ENCODE results near the gene TBX19.

Gene TBX19

DNA sequence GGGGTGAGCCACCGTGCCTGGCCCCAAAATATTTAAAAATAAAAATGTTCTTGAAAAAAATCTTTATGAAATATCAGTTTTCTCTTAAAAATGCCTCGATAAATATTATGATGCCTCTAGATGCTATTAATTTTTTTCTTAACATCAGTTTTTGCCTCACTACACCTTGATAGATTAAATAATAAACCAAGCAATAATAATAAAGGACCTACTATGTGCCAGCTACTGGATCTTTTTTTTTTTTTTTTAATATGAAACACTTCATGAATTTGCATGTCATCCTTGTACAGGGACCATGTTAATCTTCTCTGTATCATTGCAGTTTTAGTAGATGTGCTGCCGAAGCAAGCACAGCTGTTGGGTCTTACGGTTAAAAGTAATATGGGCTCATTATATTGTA lies 17.5 kb upstream of the TBX19 start:
- POLR2A ChIA-PET: interaction anchor here (0.6 kb wide), 1 partner anchor 1652 kb away, joined by 3 read pairs; no protein-coding TSS in a partner anchor
- Histone ChIP-seq H3K9me3 (ENCODE audit: control insufficient read depth, insufficient read depth, low read depth, low read length) (no peaks in the 10 kb centered on the region), H3K4me1 (ENCODE audit: control insufficient read depth, insufficient read depth, low read length) (no peaks in the 10 kb centered on the region), H3K4me3 (ENCODE audit: low read depth, low read length) (no peak overlapping the region), H3K36me3 (ENCODE audit: control insufficient read depth in 2 of 2, insufficient read depth in 1 of 2, low read length in 2 of 2) (peaks cover 0 to 3% of the 10 kb centered on the region in 2 experiments; a peak in 1 of 3 replicates), H3K27ac (ENCODE audit: extremely low read depth, low read depth, low read length) (no peak overlapping the region)
- TF ChIP-seq MYNN (tag by site-specific recombination; IDR thresholded peaks at IDR 0.05; ENCODE audit: borderline replicate concordance) (no peak), ZNF785 (tag by site-specific recombination; IDR thresholded peaks at IDR 0.05) (no peak), ZNF654 (tag by site-specific recombination; IDR thresholded peaks at IDR 0.05; ENCODE audit: low read depth) (no peak), ZNF600 (tag by site-specific recombination; IDR thresholded peaks at IDR 0.05) (no peak)
- CTCF ChIA-PET: interaction anchor here (0.6 to 1.2 kb wide), 2 partner anchors 125 to 180 kb away, joined by 3 to 4 read pairs; no protein-coding TSS in a partner anchor

DNA sequence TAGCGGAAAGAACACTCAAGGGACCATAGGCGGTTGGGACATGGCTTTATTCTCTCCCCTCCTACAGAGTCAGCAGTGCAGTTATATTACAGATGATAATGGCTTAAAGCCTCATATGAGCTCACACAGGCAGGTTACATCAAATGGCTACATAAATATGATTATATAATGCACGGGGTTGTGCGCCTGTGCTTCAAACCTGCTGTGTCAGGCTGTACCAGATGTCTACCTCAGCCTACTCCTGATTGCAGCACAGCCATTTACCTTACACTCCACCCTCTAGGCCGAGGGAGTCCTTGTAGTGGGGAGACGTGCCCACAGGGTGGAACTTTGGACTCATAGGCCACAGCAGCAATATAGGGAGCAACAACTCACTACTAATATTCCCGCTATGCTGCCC lies 16.4 kb upstream of the TBX19 start:
- ChIA-PET CTCF (interaction anchor here (0.8 to 1.7 kb wide), 3 partner anchors 12 to 58 kb away, joined by 3 to 4 read pairs (median 4); no protein-coding TSS in a partner anchor), POLR2A (no interaction called here)
- Histone ChIP-seq H3K9me3 (ENCODE audit: control insufficient read depth, insufficient read depth, low read depth, low read length) (no peaks in the 10 kb centered on the region), H3K36me3 (ENCODE audit: control insufficient read depth in 2 of 2, insufficient read depth in 1 of 2, low read length in 2 of 2) (peaks cover 0 to 3% of the 10 kb centered on the region in 2 experiments; a peak in 1 of 3 replicates), H3K4me3 (ENCODE audit: low read depth, low read length) (no peak overlapping the region), H3K4me1 (ENCODE audit: control insufficient read depth, insufficient read depth, low read length) (no peaks in the 10 kb centered on the region), H3K27ac (ENCODE audit: extremely low read depth, low read depth, low read length) (no peak overlapping the region)
- TF ChIP-seq ZNF792 (tag by site-specific recombination; IDR thresholded peaks at IDR 0.05) (no peak), SP7 (tag by site-specific recombination; IDR thresholded peaks at IDR 0.05) (no peak), ZNF48 (tag by site-specific recombination; IDR thresholded peaks at IDR 0.05) (no peak), ZNF76 (tag by site-specific recombination; IDR thresholded peaks at IDR 0.05; ENCODE audit: borderline replicate concordance, low read depth) (no peak), ZNF777 (tag by site-specific recombination; IDR thresholded peaks at IDR 0.05; ENCODE audit: borderline replicate concordance) (no peak), ZNF404 (tag by site-specific recombination; IDR thresholded peaks at IDR 0.05) (no peak), GLIS2 (tag by site-specific recombination; IDR thresholded peaks at IDR 0.05) (no peak), ZNF423 (tag by site-specific recombination; IDR thresholded peaks at IDR 0.05) (no peak), ZNF311 (tag by site-specific recombination; IDR thresholded peaks at IDR 0.05; ENCODE audit: borderline replicate concordance) (no peak), ZNF184 (tag by site-specific recombination; IDR thresholded peaks at IDR 0.05) (no peak), ZNF664 (tag by site-specific recombination; IDR thresholded peaks at IDR 0.05) (no peak), KLF10 (tag by site-specific recombination; IDR thresholded peaks at IDR 0.05) (no peak), ZNF654 (tag by site-specific recombination; IDR thresholded peaks at IDR 0.05; ENCODE audit: low read depth) (no peak), GFI1B (tag by site-specific recombination; IDR thresholded peaks at IDR 0.05) (no peak), ZNF350 (tag by site-specific recombination; IDR thresholded peaks at IDR 0.05) (no peak), RBAK (tag by site-specific recombination; IDR thresholded peaks at IDR 0.05) (no peak), ZNF10 (tag by site-specific recombination; IDR thresholded peaks at IDR 0.05) (no peak)

- Histone ChIP-seq H3K4me3 (ENCODE audit: low read depth, low read length) (no peak overlapping the region), H3K9me3 (ENCODE audit: control insufficient read depth, insufficient read depth, low read depth, low read length) (no peaks in the 10 kb centered on the region), H3K4me1 (ENCODE audit: control insufficient read depth, insufficient read depth, low read length) (no peaks in the 10 kb centered on the region), H3K36me3 (ENCODE audit: control insufficient read depth in 2 of 2, insufficient read depth in 1 of 2, low read length in 2 of 2) (peaks cover 0 to 3% of the 10 kb centered on the region in 2 experiments; a peak in 1 of 3 replicates), H3K27ac (ENCODE audit: extremely low read depth, low read depth, low read length) (no peak overlapping the region)
- ChIA-PET CTCF (no interaction called here), POLR2A (no interaction called here)
- no peak for TF ChIP-seq ZNF514 (tag by site-specific recombination; IDR thresholded peaks at IDR 0.05)
- no peak for TF ChIP-seq GLIS1 (tag by site-specific recombination; IDR thresholded peaks at IDR 0.05)
- no peak for TF ChIP-seq ZNF221 (tag by site-specific recombination; IDR thresholded peaks at IDR 0.05; ENCODE audit: borderline replicate concordance)
- TF ChIP-seq MEIS1 (CRISPR knock-in tag; IDR thresholded peaks at IDR 0.05; ENCODE audit: borderline replicate concordance): no peak
- no peak for TF ChIP-seq PRDM6 (tag by site-specific recombination; IDR thresholded peaks at IDR 0.05)
- TF ChIP-seq SP7 (tag by site-specific recombination; IDR thresholded peaks at IDR 0.05): no peak
- TF ChIP-seq ZNF174 (tag by site-specific recombination; IDR thresholded peaks at IDR 0.05): no peak
- TF ChIP-seq ZNF473 (tag by site-specific recombination; IDR thresholded peaks at IDR 0.05): no peak
- no peak for TF ChIP-seq ZNF571 (tag by site-specific recombination; IDR thresholded peaks at IDR 0.05)
- no peak for TF ChIP-seq ZNF658 (tag by site-specific recombination; IDR thresholded peaks at IDR 0.05)
- TF ChIP-seq ZBTB20 (tag by site-specific recombination; IDR thresholded peaks at IDR 0.05): no peak
- TF ChIP-seq ZNF423 (tag by site-specific recombination; IDR thresholded peaks at IDR 0.05): no peak
- no peak for TF ChIP-seq ZNF155 (tag by site-specific recombination; IDR thresholded peaks at IDR 0.05)
- TF ChIP-seq SALL2 (tag by site-specific recombination; IDR thresholded peaks at IDR 0.05; ENCODE audit: borderline replicate concordance): no peak
- TF ChIP-seq ZNF654 (tag by site-specific recombination; IDR thresholded peaks at IDR 0.05; ENCODE audit: low read depth): no peak
- TF ChIP-seq ZNF341 (tag by site-specific recombination; IDR thresholded peaks at IDR 0.05; ENCODE audit: low read depth): no peak
Observed at GRCh38 chr1:168265596-168265995, 15.1 kb upstream of the TBX19 start.
